Measurements from ENCODE around the gene LETM1. TPM values are rescaled to one million over a fixed set of nuclear protein-coding genes. Genes with fewer than 3 reads are reported as not detected.

LETM1 gene
- total RNA-seq, 2 experiments from 2014 or later, result 44.0 to 45.8 TPM

DNA sequence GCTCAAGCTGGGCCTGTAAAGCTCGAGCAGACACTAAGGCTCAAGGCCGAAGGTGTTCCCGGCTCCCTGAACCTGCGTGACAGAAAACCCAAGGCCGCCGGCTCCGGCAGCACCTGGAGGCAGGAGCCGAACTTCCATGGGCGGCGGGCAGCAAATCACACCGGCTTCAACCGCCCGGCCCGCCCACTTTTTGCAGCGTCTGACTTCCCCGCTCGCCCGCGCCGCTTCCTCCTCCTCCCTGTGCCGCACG is 14.3 kb upstream of the LETM1 start:
- H3K36me3 Mint-ChIP-seq, result peaks cover 12% of the 10 kb centered on the region
- peak overlapping the region; percentile 93 for H3K27ac Mint-ChIP-seq
- peak overlapping the region; percentile 90 for H3K4me3 Mint-ChIP-seq
- DNase-seq, result peak; percentile 91
- POLR2A ChIA-PET, result interaction anchor here (1.0 to 2.0 kb wide), 8 partner anchors 10 to 158 kb away, joined by 3 to 49 read pairs (median 7); partner anchors contain the start of genes LETM1, SLBP, TACC3 and TMEM129
- peak; percentile 69 for ATAC-seq (ENCODE audit: low read depth)
- no peaks in the 10 kb centered on the region for H3K27me3 Mint-ChIP-seq
- H3K4me1 Mint-ChIP-seq, result peaks cover 28% of the 10 kb centered on the region
- no peaks in the 10 kb centered on the region for H3K9me3 Mint-ChIP-seq

DNA sequence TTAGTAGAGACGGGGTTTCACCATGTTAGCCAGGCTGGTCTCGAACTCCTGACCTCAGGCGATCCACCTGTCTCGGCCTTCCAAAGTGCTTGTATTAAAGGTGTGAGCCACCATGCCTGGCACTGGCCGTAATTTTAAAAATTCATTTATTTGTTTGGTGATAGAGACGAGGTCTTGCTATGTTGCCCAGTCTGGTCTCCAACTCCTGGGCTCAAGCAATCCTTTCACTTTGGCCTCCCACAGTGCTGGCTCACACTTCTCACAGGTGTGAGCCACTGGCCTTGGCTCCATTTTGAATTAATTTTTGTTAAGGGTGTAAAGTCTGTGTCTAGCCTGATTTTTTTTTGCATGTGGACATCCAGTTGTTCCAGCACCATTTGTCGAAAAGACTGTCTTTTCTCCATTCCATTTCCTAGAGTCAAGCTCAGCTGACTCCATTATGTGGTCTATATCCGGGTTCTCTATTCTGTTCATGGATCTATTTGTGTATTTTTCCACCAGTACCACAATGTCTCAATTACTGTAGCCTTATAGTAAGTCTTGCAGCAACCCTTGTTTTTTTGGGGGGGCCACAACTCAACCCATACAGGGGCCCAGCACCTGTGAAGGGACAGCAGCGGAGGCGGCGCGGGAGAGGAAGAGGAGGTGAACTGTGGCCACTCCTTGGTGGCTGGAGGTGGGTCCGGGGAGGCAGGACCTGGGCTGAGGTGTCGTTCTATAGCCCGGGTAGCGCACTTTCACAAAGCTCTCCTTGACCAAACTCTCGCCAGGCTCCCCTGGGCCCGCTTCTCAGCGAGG is 13.8 kb upstream of the LETM1 start:
- H3K4me1 Mint-ChIP-seq, result peaks cover 26% of the 10 kb centered on the region
- peak overlapping the region; percentile 93 for H3K27ac Mint-ChIP-seq
- peak overlapping the region; percentile 90 for H3K4me3 Mint-ChIP-seq
- no peaks in the 10 kb centered on the region for H3K9me3 Mint-ChIP-seq
- POLR2A ChIA-PET, result interaction anchor here (1.0 to 2.0 kb wide), 8 partner anchors 9 to 157 kb away, joined by 3 to 49 read pairs (median 7); partner anchors contain the start of genes LETM1, SLBP, TACC3 and TMEM129
- H3K27me3 Mint-ChIP-seq, result no peaks in the 10 kb centered on the region
- ATAC-seq (ENCODE audit: low read depth) (peak; percentile 1), DNase-seq (no peak)
- peaks cover 11% of the 10 kb centered on the region for H3K36me3 Mint-ChIP-seq

DNA sequence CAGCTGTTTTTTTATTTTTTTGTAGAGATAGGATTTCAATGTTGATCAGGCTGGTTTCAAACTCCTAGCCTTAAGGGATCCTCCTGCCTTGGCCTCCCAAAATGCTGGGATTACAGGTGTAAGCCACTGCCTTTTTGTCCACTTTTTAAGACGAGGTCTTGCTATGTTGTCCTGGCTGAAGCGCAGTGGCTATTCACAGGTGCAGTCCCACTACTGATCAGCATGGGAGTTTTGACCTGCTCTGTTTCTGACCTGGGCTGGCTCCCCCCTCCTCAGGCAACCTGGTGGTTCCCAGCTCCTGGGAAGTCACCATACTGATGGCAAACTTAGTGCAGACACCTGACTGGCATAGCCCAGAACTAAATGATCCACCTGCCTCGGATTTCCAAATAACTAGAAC is 13.0 kb upstream of the LETM1 start:
- peaks cover 3% of the 10 kb centered on the region for H3K36me3 Mint-ChIP-seq
- no peak overlapping the region for H3K27ac Mint-ChIP-seq
- no peaks in the 10 kb centered on the region for H3K27me3 Mint-ChIP-seq
- no peak overlapping the region for H3K4me3 Mint-ChIP-seq
- peaks cover 18% of the 10 kb centered on the region for H3K4me1 Mint-ChIP-seq
- DNase-seq (no peak), ATAC-seq (ENCODE audit: low read depth) (no peak)
- POLR2A ChIA-PET, result interaction anchor here (1.7 kb wide), 1 partner anchor 12 kb away, joined by 8 read pairs; the partner anchor contains the start of gene LETM1
- no peaks in the 10 kb centered on the region for H3K9me3 Mint-ChIP-seq

DNA sequence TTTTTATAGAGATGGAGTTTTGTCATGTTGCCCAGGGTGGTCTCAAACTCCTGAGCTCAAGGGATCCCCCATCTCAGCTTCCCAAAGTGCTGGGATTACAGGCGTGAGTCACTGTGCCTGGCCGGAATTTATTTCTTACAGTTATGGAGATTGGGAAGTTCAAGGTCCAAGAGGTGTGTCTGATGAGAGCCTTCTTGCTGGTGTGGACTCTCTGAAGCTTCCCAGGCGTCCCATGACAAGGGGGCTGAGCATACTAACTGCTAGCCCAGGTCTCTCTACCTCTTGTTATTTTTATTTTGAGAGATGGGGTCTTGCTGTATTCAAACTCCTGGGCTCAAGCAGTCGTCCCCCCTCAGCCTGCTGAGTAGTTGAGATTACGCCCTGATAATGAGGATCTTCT is 12.3 kb upstream of the LETM1 start:
- H3K27ac Mint-ChIP-seq, result no peak overlapping the region
- H3K4me1 Mint-ChIP-seq, result peaks cover 19% of the 10 kb centered on the region
- no peaks in the 10 kb centered on the region for H3K9me3 Mint-ChIP-seq

DNA sequence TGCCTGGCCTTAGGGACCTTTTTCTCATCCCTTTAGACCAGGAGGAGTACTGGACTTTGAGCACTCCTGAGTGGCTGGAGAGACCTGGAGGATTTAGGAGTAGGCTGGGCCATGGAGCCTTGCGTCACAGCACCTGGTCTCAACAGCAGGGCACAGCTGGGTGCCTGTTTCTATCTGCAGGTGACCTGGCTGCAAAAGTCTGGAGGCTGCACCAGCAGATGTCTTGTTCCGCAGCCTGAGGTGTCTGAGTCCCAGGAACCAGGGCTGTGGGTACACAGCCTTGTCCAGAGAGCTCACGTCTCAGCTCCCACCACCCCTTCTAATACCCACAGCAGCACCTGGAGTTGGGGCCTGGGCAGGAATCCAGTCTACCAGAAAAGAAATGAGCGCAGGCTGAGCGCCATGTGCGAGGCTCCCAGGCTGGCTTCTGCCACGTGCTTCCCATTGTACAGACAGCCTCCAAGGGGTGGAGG is 10.3 kb upstream of the LETM1 start:
- no peak overlapping the region for H3K4me3 Mint-ChIP-seq
- peaks cover 24% of the 10 kb centered on the region for H3K4me1 Mint-ChIP-seq
- H3K27ac Mint-ChIP-seq, result no peak overlapping the region
- no peaks in the 10 kb centered on the region for H3K9me3 Mint-ChIP-seq
- ATAC-seq (ENCODE audit: low read depth), result no peak
- H3K36me3 Mint-ChIP-seq, result peaks cover 2% of the 10 kb centered on the region
- POLR2A ChIA-PET, result no interaction called here
- no peak for DNase-seq
- H3K27me3 Mint-ChIP-seq, result no peaks in the 10 kb centered on the region

More for the DNA sequence above, 12.3 kb upstream of the LETM1 start:
- Mint-ChIP-seq H3K27me3 (no peaks in the 10 kb centered on the region), H3K36me3 (peaks cover 3% of the 10 kb centered on the region), H3K4me3 (no peak overlapping the region)
- ATAC-seq (ENCODE audit: low read depth) (no peak), DNase-seq (no peak)
- POLR2A ChIA-PET, result interaction anchor here (1.7 kb wide), 1 partner anchor 12 kb away, joined by 8 read pairs; the partner anchor contains the start of gene LETM1

DNA sequence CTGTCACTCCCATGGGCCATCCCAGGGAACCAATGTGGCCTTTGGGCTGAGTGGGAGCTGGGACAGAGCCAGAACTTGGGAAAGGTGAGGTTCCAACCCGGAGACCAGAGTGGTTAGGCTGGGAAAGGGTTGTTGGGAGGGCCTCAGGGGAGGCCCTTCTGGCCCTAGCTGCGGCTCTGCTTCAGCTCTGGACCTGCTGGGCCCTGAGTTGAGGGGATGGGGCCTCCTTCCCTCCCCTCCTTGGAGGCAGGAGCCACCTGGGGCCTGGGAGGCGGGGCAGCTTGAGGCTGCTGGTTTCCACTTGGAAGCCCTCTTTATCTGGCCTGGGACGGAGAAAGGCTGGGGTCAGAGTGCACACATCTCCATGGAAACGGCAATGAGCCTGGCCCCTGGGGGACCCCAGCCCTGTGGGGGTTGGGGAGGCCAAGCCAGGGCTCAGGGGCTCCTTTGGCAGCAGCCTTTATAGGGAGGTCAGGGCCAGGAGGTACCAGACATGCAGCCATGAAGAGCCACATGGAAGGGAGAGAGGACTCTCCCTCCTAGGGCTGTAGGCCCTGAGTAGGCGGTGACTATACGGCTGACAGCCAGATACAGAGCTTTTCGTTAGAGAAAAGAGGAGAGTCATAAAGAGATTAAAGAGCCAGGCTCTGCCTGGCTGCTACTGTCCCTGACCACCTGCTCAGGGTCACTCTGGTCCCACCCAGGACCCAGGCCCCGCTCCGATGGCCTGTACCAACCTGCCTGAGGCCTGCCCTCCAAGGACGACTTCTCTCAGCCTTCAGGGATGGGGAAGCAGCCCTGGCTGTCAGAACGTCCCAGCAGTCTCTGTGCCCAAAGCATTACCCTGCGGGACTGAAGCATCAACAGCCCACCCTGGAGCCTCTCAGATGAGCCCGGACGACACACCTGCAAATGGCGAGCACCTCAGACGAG is 8.4 kb upstream of the LETM1 start:
- POLR2A ChIA-PET, result interaction anchor here (0.5 kb wide), 1 partner anchor 42 kb away, joined by 4 read pairs; no protein-coding TSS in a partner anchor
- DNase-seq (no peak), ATAC-seq (ENCODE audit: low read depth) (no peak)
- Mint-ChIP-seq H3K4me1 (peaks cover 20% of the 10 kb centered on the region), H3K36me3 (peaks cover 2% of the 10 kb centered on the region), H3K27me3 (no peaks in the 10 kb centered on the region), H3K27ac (peak overlapping the region; percentile 54), H3K4me3 (no peak overlapping the region), H3K9me3 (no peaks in the 10 kb centered on the region)

DNA sequence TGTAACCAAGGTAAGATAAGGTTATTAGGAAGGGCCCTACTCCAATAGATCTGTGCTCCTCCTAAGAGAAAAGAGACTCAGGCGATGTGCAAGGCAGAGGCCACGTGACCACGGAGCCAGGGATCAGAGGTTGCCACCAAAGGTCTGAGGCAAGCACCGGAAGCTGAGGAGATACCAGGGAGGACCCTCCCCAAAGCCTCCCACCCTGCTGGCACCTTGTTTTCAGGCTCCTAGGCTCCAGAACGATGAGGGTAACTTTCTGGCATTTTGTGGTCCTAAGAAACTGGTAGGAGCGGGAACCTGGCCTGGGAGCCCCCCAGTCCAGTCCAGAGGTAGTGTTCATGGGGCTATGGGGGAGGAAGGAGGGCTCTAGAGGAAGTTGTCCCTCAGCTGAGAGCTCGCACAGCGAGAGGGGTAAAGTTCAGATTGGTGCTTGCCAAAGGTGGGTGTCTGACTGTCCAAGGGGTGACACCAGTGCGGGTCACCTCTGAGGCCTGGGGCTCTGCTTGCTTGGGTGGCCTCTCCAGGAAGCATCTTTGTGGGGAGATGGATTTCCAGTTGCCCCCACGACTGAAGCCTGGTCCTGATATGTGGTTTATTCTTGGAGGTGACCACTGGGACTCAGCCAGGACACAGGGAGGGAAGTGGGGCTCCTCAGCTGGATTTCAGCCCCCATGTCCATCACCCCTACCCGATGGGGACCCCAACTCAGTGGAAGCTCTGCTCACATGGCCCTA is 7.5 kb upstream of the LETM1 start:
- no peaks in the 10 kb centered on the region for H3K27me3 Mint-ChIP-seq
- ATAC-seq (ENCODE audit: low read depth), result peak; percentile 37
- POLR2A ChIA-PET, result interaction anchor here (0.7 to 1.4 kb wide), 4 partner anchors 9 to 142 kb away, joined by 3 to 5 read pairs (median 4); partner anchors contain the start of genes TACC3 and TMEM129
- no peaks in the 10 kb centered on the region for H3K9me3 Mint-ChIP-seq
- H3K4me1 Mint-ChIP-seq, result peaks cover 20% of the 10 kb centered on the region
- peak overlapping the region; percentile 95 for H3K27ac Mint-ChIP-seq
- H3K36me3 Mint-ChIP-seq, result peaks cover 2% of the 10 kb centered on the region
- DNase-seq, result peak; percentile 43
- H3K4me3 Mint-ChIP-seq, result peak overlapping the region; percentile 88

DNA sequence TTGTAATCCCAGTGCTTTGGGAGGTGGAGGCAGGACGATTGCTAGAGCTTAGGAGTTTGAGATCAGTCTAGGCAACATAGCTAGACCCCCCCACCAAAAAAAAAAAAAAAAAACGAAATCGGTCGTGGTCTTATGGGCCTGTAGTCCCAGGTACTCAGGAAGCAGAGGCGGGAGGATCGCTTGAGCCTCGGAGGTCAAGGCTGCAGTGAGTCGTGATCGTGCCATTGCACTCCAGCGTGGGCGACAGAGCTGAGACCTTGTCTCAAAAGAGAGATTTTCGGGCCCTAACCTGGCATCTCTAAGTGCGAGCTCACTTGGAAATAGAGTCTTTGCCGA is 7.0 kb upstream of the LETM1 start:
- H3K4me1 Mint-ChIP-seq, result peaks cover 20% of the 10 kb centered on the region
- H3K27ac Mint-ChIP-seq, result peak overlapping the region; percentile 95
- POLR2A ChIA-PET, result interaction anchor here (0.6 to 1.4 kb wide), 6 partner anchors 10 to 516 kb away, joined by 3 to 5 read pairs (median 4); partner anchors contain the start of genes TACC3 and TMEM129
- H3K4me3 Mint-ChIP-seq, result peak overlapping the region; percentile 88
- H3K27me3 Mint-ChIP-seq, result no peaks in the 10 kb centered on the region
- ATAC-seq (ENCODE audit: low read depth) (no peak), DNase-seq (no peak)
- H3K36me3 Mint-ChIP-seq, result peaks cover 2% of the 10 kb centered on the region
- H3K9me3 Mint-ChIP-seq, result no peaks in the 10 kb centered on the region

DNA sequence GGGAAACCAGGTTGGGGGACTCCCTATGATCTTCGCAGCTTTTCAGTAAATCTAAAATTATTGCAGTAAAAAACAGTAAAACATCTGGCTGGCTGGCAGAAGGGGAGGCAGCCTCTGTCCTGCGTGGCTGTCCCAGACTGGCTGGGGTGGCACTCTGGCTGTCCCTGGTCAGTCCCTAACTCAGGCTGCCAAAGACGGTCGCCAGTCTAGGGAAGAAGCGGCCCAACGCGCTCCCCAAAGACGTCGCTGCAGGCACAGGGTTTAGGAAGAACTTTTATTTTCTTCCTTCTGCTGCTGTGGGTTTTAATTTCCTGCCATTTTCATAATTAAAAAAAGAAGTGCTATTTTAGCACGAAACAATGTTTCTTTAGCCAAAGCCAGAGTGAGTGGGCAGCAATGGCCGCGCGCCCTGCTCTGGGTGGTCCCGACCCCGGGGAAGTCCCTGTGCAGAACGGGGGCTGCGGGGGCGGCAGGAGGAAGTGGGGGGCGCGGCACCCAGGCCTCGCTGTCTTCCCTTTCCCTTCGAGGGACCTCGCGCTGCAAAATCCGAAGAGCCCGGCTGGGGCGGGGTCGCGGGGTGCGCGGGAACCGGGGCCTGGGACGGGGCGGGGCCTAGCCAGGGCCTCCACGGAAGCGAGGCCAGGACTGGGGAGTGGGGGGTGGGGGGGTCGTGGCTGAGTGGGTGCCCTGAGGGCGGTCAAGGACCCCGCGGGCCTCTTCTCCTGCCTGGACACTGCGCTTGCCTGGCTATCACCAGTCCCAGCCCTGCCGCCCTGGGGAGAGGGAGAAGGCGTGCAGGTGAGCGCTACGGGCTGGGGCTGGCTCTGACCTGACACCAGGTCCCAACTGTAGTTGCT is 6.3 kb upstream of the LETM1 start:
- H3K9me3 Mint-ChIP-seq, result no peaks in the 10 kb centered on the region
- peak overlapping the region; percentile 95 for H3K27ac Mint-ChIP-seq
- H3K36me3 Mint-ChIP-seq, result peaks cover 2% of the 10 kb centered on the region
- peak overlapping the region; percentile 88 for H3K4me3 Mint-ChIP-seq
- DNase-seq, result peak; percentile 64
- no peaks in the 10 kb centered on the region for H3K27me3 Mint-ChIP-seq
- ATAC-seq (ENCODE audit: low read depth), result peak; percentile 78
- peaks cover 24% of the 10 kb centered on the region for H3K4me1 Mint-ChIP-seq
- POLR2A ChIA-PET, result interaction anchor here (0.6 to 3.4 kb wide), 10 partner anchors 8 to 516 kb away, joined by 3 to 32 read pairs (median 4); partner anchors contain the start of genes NSD2, SLBP, TACC3 and TMEM129

DNA sequence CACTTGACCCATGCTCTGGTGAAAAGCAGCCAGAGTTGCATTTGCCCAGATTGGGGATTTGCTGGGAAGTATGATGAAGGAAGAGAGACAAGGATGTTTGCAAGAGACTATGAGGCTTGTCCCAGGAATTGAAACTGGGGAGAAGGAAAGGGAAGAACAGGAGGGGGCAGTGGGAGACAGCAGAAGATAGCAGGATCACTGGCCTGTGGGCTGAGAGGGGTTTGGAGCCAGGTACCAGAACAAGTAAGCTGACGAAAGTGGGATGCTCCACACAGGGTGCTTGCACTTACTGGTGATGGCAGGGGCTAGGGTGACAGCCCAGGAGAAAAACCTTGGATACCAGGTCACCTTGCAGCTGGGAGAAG is 3.4 kb upstream of the LETM1 start:
- Mint-ChIP-seq H3K27me3 (no peaks in the 10 kb centered on the region), H3K36me3 (peaks cover 2% of the 10 kb centered on the region), H3K27ac (no peak overlapping the region), H3K4me1 (peaks cover 32% of the 10 kb centered on the region), H3K4me3 (no peak overlapping the region), H3K9me3 (no peaks in the 10 kb centered on the region)
- POLR2A ChIA-PET, result interaction anchor here (3.4 kb wide), 1 partner anchor 11 kb away, joined by 32 read pairs; the partner anchor contains the start of gene NSD2
- DNase-seq, result no peak
- ATAC-seq (ENCODE audit: low read depth), result no peak

DNA sequence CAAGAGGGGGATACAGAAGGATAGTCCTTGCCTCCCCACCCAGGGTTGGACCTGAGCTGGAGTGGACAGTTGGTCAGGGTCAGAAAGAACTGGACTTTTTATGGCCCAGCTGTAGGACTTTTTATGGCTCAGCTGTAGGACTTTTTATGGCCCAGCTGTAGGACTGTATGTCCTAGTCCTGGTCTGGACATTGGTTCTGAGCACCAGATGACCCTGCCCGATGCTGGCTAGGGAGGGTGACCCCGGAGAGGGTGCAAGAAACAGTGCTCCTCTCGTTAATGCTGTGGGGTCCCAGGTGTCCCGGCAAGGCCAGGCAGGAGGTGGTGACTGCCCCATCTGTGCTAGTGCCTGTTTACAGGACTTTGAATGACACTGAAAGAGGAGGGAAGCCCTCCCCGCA is 2.0 kb upstream of the LETM1 start:
- peaks cover 7% of the 10 kb centered on the region for H3K36me3 Mint-ChIP-seq
- no peaks in the 10 kb centered on the region for H3K9me3 Mint-ChIP-seq
- POLR2A ChIA-PET, result interaction anchor here (2.6 to 4.6 kb wide), 2 partner anchors 10 to 12 kb away, joined by 8 to 49 read pairs; partner anchors contain the start of gene NSD2
- H3K27me3 Mint-ChIP-seq, result no peaks in the 10 kb centered on the region
- no peak for ATAC-seq (ENCODE audit: low read depth)
- H3K27ac Mint-ChIP-seq, result no peak overlapping the region
- no peak overlapping the region for H3K4me3 Mint-ChIP-seq
- peaks cover 31% of the 10 kb centered on the region for H3K4me1 Mint-ChIP-seq
- DNase-seq, result no peak

All from activated naive CD8-positive, alpha-beta T cell treated with anti-CD3 and anti-CD28 coated beads, Interleukin-2, amount 10 ng/mL, durations not matched to agents 7 days and 5 days (primary cell).